SK-N-SH treated with all-trans-retinoic acid at 6 μM for 48 hours (cell line): ENCODE results near the gene FAM8A1.

ENCODE experiments used
- ATAC-seq: fragments of 200-7000 bp; cut with Tn5 transposase; 3 replicates; pipeline ENCODE4 v1.9.1; 2020; ENCODE audit warnings: mild to moderate bottlenecking, moderate library complexity
- ARNTL ChIP-seq: fragments of 450-650 bp; formaldehyde crosslinking; IDR thresholded peaks from 2 replicates; pipeline ENCODE4 v1.5.0; 2020; ENCODE audit warnings: low read depth, mild to moderate bottlenecking, moderate library complexity, borderline replicate concordance
- BACH2 ChIP-seq: fragments of 250-450 bp; sonication (Bioruptor Pico); IDR thresholded peaks from 2 replicates; pipeline ENCODE4 v1.9.0; 2021; ENCODE audit warnings: mild to moderate bottlenecking, borderline replicate concordance
- CSDC2 ChIP-seq: fragments of 250-450 bp; sonication (Bioruptor Pico); IDR thresholded peaks from 2 replicates; pipeline ENCODE4 v1.5.0; 2020; ENCODE audit warnings: mild to moderate bottlenecking, moderate library complexity
- ESRRG ChIP-seq: fragments of 250-450 bp; sonication (Bioruptor Pico); IDR thresholded peaks from 2 replicates; pipeline ENCODE4 v1.6.1; 2021; ENCODE audit warnings: mild to moderate bottlenecking
- GLIS3 ChIP-seq: fragments of 250-450 bp; sonication (Bioruptor Pico); IDR thresholded peaks from 2 replicates; pipeline ENCODE4 v1.5.0; 2020; ENCODE audit warnings: mild to moderate bottlenecking, moderate library complexity
- PATZ1 ChIP-seq: fragments of 250-450 bp; sonication (Bioruptor Pico); IDR thresholded peaks from 2 replicates; pipeline ENCODE4 v1.8.0; 2020; ENCODE audit warnings: mild to moderate bottlenecking, moderate library complexity, borderline replicate concordance
- POU6F1 ChIP-seq: fragments of 250-450 bp; sonication (Bioruptor Pico); IDR thresholded peaks from 2 replicates; pipeline ENCODE4 v1.8.0; 2021; ENCODE audit warnings: low read depth, mild to moderate bottlenecking, moderate library complexity, borderline replicate concordance
- PPARA ChIP-seq: fragments of 250-450 bp; sonication (Bioruptor Pico); IDR thresholded peaks from 2 replicates; pipeline ENCODE4 v1.5.0; 2020; ENCODE audit warnings: mild to moderate bottlenecking, borderline replicate concordance
- RARB ChIP-seq: fragments of 250-450 bp; sonication (Bioruptor Pico); IDR thresholded peaks from 2 replicates; pipeline ENCODE4 v1.8.0; 2021; ENCODE audit warnings: mild to moderate bottlenecking, moderate library complexity
- SNAI2 ChIP-seq: fragments of 250-450 bp; sonication (Bioruptor Pico); IDR thresholded peaks from 2 replicates; pipeline ENCODE4 v1.5.0; 2020; ENCODE audit warnings: mild to moderate bottlenecking, moderate library complexity
- TCF4 ChIP-seq: fragments of 250-450 bp; sonication (Bioruptor Pico); IDR thresholded peaks from 2 replicates; pipeline ENCODE4 v1.8.0; 2021; ENCODE audit warnings: mild to moderate bottlenecking, moderate library complexity, borderline replicate concordance
- TOX ChIP-seq: fragments of 250-450 bp; sonication (Bioruptor Pico); IDR thresholded peaks from 2 replicates; pipeline ENCODE4 v1.8.0; 2021; ENCODE audit warnings: mild to moderate bottlenecking, moderate library complexity, borderline replicate concordance
- TSHZ2 ChIP-seq: fragments of 250-450 bp; sonication (Bioruptor Pico); IDR thresholded peaks from 2 replicates; pipeline ENCODE4 v1.5.0; 2020; ENCODE audit warnings: mild to moderate bottlenecking, moderate library complexity
- ZC3H10 ChIP-seq: fragments of 250-450 bp; sonication (Bioruptor Pico); IDR thresholded peaks from 2 replicates; pipeline ENCODE4 v1.5.1; 2021; ENCODE audit warnings: mild to moderate bottlenecking, moderate library complexity
- ZFP3 ChIP-seq: fragments of 250-450 bp; sonication (Bioruptor Pico); IDR thresholded peaks from 2 replicates; pipeline ENCODE4 v1.5.0; 2020; ENCODE audit warnings: mild to moderate bottlenecking, moderate library complexity
- ZFP30 ChIP-seq: fragments of 450-650 bp; formaldehyde crosslinking; IDR thresholded peaks from 2 replicates; pipeline ENCODE4 v1.5.0; 2022; ENCODE audit warnings: mild to moderate bottlenecking, moderate library complexity
- ZNF565 ChIP-seq: fragments of 450-650 bp; formaldehyde crosslinking; conservative IDR thresholded peaks from 2 replicates; pipeline ENCODE4 v1.5.0; 2020; ENCODE audit warnings: low read depth, mild to moderate bottlenecking, moderate library complexity
- ZNF70 ChIP-seq: fragments of 450-650 bp; formaldehyde crosslinking; IDR thresholded peaks from 2 replicates; pipeline ENCODE4 v1.5.0; 2020; ENCODE audit warnings: mild to moderate bottlenecking, moderate library complexity
- ZNF8 ChIP-seq: fragments of 450-650 bp; formaldehyde crosslinking; IDR thresholded peaks from 2 replicates; pipeline ENCODE4 v1.5.0; 2020; ENCODE audit warnings: mild to moderate bottlenecking, moderate library complexity

FAM8A1 gene

GRCh38 chr6:17635568-17635967 lies 35.5 kb downstream of the FAM8A1 start (continued):
- no peak for TF ChIP-seq ZNF565 (CRISPR knock-in tag)
- TF ChIP-seq, all 23 proteins: peak for 0

GRCh38 chr6:17638212-17638715 lies 38.2 kb downstream of the FAM8A1 start:
- no peak for ATAC-seq
- TF ChIP-seq TCF4 (CRISPR knock-in tag) (no peak), ARNTL (CRISPR knock-in tag) (no peak), TOX (no peak), ZNF565 (CRISPR knock-in tag) (no peak), POU6F1 (no peak), TSHZ2 (CRISPR knock-in tag) (no peak), ZC3H10 (CRISPR knock-in tag) (no peak), PATZ1 (CRISPR knock-in tag) (no peak), PPARA (CRISPR knock-in tag) (no peak)

GRCh38 chr6:17640477-17640917 lies 40.4 kb downstream of the FAM8A1 start:
- no peak for ATAC-seq
- TF ChIP-seq CSDC2 (CRISPR knock-in tag) (no peak), SNAI2 (CRISPR knock-in tag) (no peak), ZC3H10 (CRISPR knock-in tag) (no peak), POU6F1 (no peak), ARNTL (CRISPR knock-in tag) (no peak), ESRRG (CRISPR knock-in tag) (no peak), GLIS3 (CRISPR knock-in tag) (no peak), ZFP30 (CRISPR knock-in tag) (no peak), TSHZ2 (CRISPR knock-in tag) (no peak), PPARA (CRISPR knock-in tag) (no peak), ZNF565 (CRISPR knock-in tag) (no peak), RARB (CRISPR knock-in tag) (no peak)

- no peak for ATAC-seq
- TF ChIP-seq TOX (no peak), ESRRG (CRISPR knock-in tag) (no peak), BACH2 (CRISPR knock-in tag) (no peak), ZNF8 (no peak), ZC3H10 (CRISPR knock-in tag) (no peak), TCF4 (CRISPR knock-in tag) (no peak), ZNF70 (CRISPR knock-in tag) (no peak), ZNF565 (CRISPR knock-in tag) (no peak), TSHZ2 (CRISPR knock-in tag) (no peak), ZFP3 (CRISPR knock-in tag) (no peak), SNAI2 (CRISPR knock-in tag) (no peak), ZFP30 (CRISPR knock-in tag) (no peak)
These were observed 48.6 kb downstream of the FAM8A1 start for GRCh38 chr6:17648745-17649144.
